DMS53 treated with DMSO at 0.1 percent for 48 hours (cell line): ENCODE measurements around the gene LRRC17.
"Not testable (repeated sequence)": the region's sequence is repeated elsewhere in the genome, so short reads cannot be mapped to it uniquely, and the experiment has no call there.

Experiments used
- DNase-seq: peaks from one replicate; lab custom pipeline; 2025; ENCODE audit not compliant: unreplicated experiment; lab: John Stamatoyannopoulos, UW

Gene LRRC17

GRCh38 chr7:102897211-102897631 lies 15.6 kb upstream of the LRRC17 start:
- DNase-seq: no peak

- DNase-seq: no peak
These were observed 14.8 kb upstream of the LRRC17 start for GRCh38 chr7:102897856-102898531.

- DNase-seq: no peak
These were observed 14.3 kb upstream of the LRRC17 start for GRCh38 chr7:102898532-102898859.

GRCh38 chr7:102902052-102902451 lies 10.7 kb upstream of the LRRC17 start:
- DNase-seq: not testable (repeated sequence)

- DNase-seq: not testable (repeated sequence)
These were observed 9.2 kb upstream of the LRRC17 start for GRCh38 chr7:102903576-102903975.

GRCh38 chr7:102908676-102909075 lies 4.1 kb upstream of the LRRC17 start:
- no peak for DNase-seq

- DNase-seq: no peak
These were observed 1.0 kb downstream of the LRRC17 start for GRCh38 chr7:102913826-102914225.

- no peak for DNase-seq
These were observed 1.8 kb downstream of the LRRC17 start for GRCh38 chr7:102914585-102914984.

- no peak for DNase-seq
These were observed 3.6 kb downstream of the LRRC17 start for GRCh38 chr7:102916426-102916825.

- DNase-seq: no peak
These were observed 4.1 kb downstream of the LRRC17 start for GRCh38 chr7:102916881-102917280.

- DNase-seq: no peak
These were observed 4.9 kb downstream of the LRRC17 start for GRCh38 chr7:102917436-102918353.

GRCh38 chr7:102918845-102919244 lies 6.0 kb downstream of the LRRC17 start:
- DNase-seq: no peak

- no peak for DNase-seq
These were observed 13.4 kb downstream of the LRRC17 start for GRCh38 chr7:102925976-102926782.

GRCh38 chr7:102926783-102927140 lies 14.0 kb downstream of the LRRC17 start:
- no peak for DNase-seq

- DNase-seq: no peak
These were observed 14.6 kb downstream of the LRRC17 start for GRCh38 chr7:102927312-102927933.

- no peak for DNase-seq
These were observed 19.0 kb downstream of the LRRC17 start for GRCh38 chr7:102931757-102932156.

- no peak for DNase-seq
These were observed 21.0 kb downstream of the LRRC17 start for GRCh38 chr7:102933763-102934162.

GRCh38 chr7:102934239-102934638 lies 21.4 kb downstream of the LRRC17 start:
- no peak for DNase-seq

- DNase-seq: no peak
These were observed 21.9 kb downstream of the LRRC17 start for GRCh38 chr7:102934701-102935100.

- no peak for DNase-seq
These were observed 22.8 kb downstream of the LRRC17 start for GRCh38 chr7:102935450-102936115.

GRCh38 chr7:102938679-102939078 lies 25.9 kb downstream of the LRRC17 start:
- DNase-seq: no peak
